ENCODE results near the gene AVP. TPM values are rescaled to one million over a fixed set of nuclear protein-coding genes. Genes with fewer than 3 reads are reported as not detected.

AVP gene, protein sequence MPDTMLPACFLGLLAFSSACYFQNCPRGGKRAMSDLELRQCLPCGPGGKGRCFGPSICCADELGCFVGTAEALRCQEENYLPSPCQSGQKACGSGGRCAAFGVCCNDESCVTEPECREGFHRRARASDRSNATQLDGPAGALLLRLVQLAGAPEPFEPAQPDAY
- 1 to 10 TPM in 1 of 2 donors, not detected in 1; 3.1 TPM for total RNA-seq

DNA sequence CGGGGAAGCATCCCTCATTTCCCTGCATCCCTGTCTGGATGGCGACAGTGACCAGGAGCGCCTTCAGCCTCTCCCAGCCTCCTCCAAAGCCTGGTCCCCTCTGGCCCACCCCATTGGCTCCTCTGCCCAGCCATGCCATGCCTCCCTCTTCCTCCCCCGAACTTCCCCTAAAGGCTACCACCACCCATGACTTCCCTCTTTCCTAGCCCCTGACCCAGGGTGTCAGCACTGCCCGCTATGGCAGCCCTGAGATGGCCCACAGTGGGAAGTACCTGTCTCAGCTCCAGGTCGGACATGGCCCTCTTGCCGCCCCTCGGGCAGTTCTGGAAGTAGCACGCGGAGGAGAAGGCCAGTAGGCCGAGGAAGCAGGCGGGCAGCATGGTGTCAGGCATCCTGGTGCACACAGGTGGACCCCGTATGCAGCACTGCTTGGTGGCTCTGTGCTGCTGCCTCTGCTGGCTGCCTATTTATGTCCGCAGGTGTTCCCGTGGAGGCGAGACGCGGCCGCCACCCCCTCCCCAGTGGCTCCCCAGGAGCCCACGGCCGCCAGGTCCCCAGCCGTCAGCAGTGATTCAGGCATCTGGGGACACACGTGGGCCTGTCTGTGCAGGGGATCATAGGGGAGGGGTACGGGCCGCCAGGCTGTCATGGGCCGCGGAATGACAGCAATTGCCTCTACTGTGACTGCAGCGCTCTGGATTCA is at the start of gene AVP:
Gene AVP, minus strand, starts transcription at position 442 of the 703 bp plus-strand sequence. Its CDS starts 50 bp downstream, at position 392.
- Histone ChIP-seq H3K36me3 (no peaks in the 10 kb centered on the region), H3K4me1 (replicated peaks) (no peaks in the 10 kb centered on the region), H3K9me3 (no peaks in the 10 kb centered on the region), H3K4me3 (no peak within 1 kb of the TSS), H3K27ac (no peak within 1 kb of the TSS), H3K27me3 (replicated peaks; ENCODE audit: insufficient read depth) (no peaks in the 10 kb centered on the region)
- 79% methylated on average over 28 of the region's 28 CpGs for WGBS
- intact Hi-C loops (cut with DNase I): no loop called here
- TF ChIP-seq CTCF (IDR thresholded peaks at IDR 0.05) (no peak), POLR2A (IDR thresholded peaks at IDR 0.05) (no peak), POLR2AphosphoS5 (IDR thresholded peaks at IDR 0.05) (no peak)
- no peak for DNase-seq (ENCODE audit: low spot score)

- Histone ChIP-seq H3K9me3 (no peaks in the 10 kb centered on the region), H3K27ac (no peak overlapping the region), H3K36me3 (no peaks in the 10 kb centered on the region), H3K4me1 (replicated peaks) (no peaks in the 10 kb centered on the region), H3K4me3 (no peak overlapping the region), H3K27me3 (replicated peaks; ENCODE audit: insufficient read depth) (no peaks in the 10 kb centered on the region)
- intact Hi-C loops (cut with DNase I): no loop called here
- TF ChIP-seq CTCF (IDR thresholded peaks at IDR 0.05): no peak
- TF ChIP-seq POLR2A (IDR thresholded peaks at IDR 0.05): no peak
- TF ChIP-seq POLR2AphosphoS5 (IDR thresholded peaks at IDR 0.05): no peak
- 80% methylated on average over 3 of the region's 3 CpGs for WGBS
- DNase-seq (ENCODE audit: low spot score): no peak
Observed at GRCh38 chr20:3134151-3134550, 49.6 kb upstream of the AVP start.

DNA sequence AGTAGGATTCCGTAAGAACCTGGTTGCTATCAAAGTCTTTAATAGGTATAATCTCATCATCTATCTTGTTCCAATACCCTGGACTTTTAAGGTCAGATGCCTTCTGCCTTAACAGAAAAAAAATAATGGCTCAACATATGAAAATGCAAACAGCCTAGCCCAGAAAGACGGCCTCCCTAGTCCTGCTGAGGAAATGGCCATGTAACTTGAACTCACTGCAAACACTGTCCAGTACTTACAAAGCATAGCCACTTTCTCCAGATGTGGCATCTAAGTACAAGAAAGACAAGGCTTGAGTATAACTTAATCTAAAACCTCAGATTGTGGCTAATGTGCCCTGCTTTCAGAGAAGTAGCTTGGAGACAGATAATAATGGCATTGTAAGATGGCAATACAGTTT is 48.6 kb upstream of the AVP start:
- H3K4me1 ChIP-seq (replicated peaks): no peaks in the 10 kb centered on the region
- no peak overlapping the region for H3K4me3 ChIP-seq
- no peak for TF ChIP-seq POLR2A (IDR thresholded peaks at IDR 0.05)
- TF ChIP-seq POLR2AphosphoS5 (IDR thresholded peaks at IDR 0.05): no peak
- no peak for TF ChIP-seq CTCF (IDR thresholded peaks at IDR 0.05)
- H3K27me3 ChIP-seq (replicated peaks; ENCODE audit: insufficient read depth): no peaks in the 10 kb centered on the region
- intact Hi-C loops (cut with DNase I): no loop called here
- no peak for DNase-seq (ENCODE audit: low spot score)
- no peaks in the 10 kb centered on the region for H3K36me3 ChIP-seq
- no peak overlapping the region for H3K27ac ChIP-seq
- no peaks in the 10 kb centered on the region for H3K9me3 ChIP-seq
- WGBS: 78% methylated on average over 2 of the region's 2 CpGs

- intact Hi-C loops (cut with DNase I): no loop called here
- Histone ChIP-seq H3K27ac (no peak overlapping the region), H3K9me3 (no peaks in the 10 kb centered on the region), H3K27me3 (replicated peaks; ENCODE audit: insufficient read depth) (no peaks in the 10 kb centered on the region), H3K4me3 (no peak overlapping the region), H3K36me3 (no peaks in the 10 kb centered on the region), H3K4me1 (replicated peaks) (no peaks in the 10 kb centered on the region)
- no peak for DNase-seq (ENCODE audit: low spot score)
- 94% methylated on average over 2 of the region's 2 CpGs for WGBS
- TF ChIP-seq POLR2A (IDR thresholded peaks at IDR 0.05): no peak
- no peak for TF ChIP-seq CTCF (IDR thresholded peaks at IDR 0.05)
- no peak for TF ChIP-seq POLR2AphosphoS5 (IDR thresholded peaks at IDR 0.05)
Observed at GRCh38 chr20:3130051-3130600, 45.6 kb upstream of the AVP start.

All from prostate gland (tissue), 2 donors.